HG02763 (cell line): ENCODE data around the gene MFAP2.

Experiments used
- ATAC-seq: cut with Tn5 transposase; IDR thresholded peaks from one replicate; pipeline ENCODE4 v1.9.1; 2021; ENCODE audit warnings: mild to moderate bottlenecking, moderate library complexity; ENCODE audit not compliant: unreplicated experiment

The MFAP2 gene

GRCh38 chr1:16981269-16981849, 939 bp upstream of the MFAP2 start:
- no peak for ATAC-seq

GRCh38 chr1:16979475-16980327, 719 bp downstream of the MFAP2 start:
- ATAC-seq: no peak

- no peak for ATAC-seq
Measured at GRCh38 chr1:16978567-16979474, 1.6 kb downstream of the MFAP2 start.

- ATAC-seq: no peak
Measured at GRCh38 chr1:16978139-16978538, 2.3 kb downstream of the MFAP2 start.

DNA sequence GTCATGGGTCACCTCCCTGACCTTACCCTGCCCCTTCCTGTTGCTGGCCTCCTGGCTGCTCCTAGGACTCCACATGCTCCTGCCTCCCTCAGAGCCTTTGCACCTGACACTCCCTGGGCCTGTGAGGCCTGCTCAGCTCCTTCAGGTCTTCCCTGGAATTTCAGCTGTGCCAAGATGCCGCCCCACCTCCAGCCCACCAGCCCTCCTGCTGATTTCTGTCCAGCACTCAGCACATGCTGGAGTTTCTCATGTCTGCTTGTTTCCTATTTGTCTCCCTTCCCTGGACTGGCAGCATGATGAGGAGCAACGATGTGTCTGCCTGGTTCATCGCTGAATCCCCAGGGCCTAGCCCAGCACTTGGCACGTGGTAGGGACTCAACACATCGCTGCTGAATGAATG, 3.0 kb downstream of the MFAP2 start:
- no peak for ATAC-seq

GRCh38 chr1:16976966-16977365, 3.5 kb downstream of the MFAP2 start:
- ATAC-seq: no peak

DNA sequence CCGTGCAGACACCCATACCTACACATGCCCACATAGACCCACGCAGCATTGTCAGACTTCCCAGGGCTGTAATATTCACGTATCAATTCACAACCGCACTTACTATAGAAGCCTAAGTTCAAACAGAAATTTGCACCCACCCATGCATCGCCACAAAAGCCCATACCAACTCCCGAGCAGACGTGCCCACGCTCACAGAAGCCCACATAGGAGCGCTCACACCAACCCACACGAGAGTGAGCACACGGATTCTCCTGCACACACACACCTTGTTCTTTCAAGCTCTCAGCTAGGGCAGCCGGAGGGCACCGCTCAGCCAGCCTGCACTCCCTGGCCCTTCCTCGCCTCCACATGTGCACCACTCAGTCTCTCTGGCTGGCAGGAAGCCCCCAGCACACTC, 4.6 kb downstream of the MFAP2 start:
- ATAC-seq: no peak

DNA sequence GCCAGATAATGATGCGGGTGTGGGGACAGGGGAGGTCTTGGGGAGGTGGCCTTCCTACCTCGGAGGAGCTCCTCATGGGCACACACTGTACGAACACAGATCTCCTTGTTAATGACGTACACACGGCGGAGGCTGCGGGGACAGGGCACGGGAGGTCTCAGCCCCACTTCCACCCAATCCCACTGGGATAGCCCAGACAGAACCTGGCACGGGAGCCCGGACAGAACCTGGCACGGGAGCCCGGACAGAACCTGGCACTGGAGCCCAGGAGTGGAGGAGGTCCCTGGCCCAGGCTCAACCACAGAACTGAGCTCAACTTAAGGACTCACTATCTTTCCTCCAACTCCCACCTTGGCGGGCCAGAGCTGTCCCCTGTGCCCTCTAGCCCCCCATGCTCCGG, 5.2 kb downstream of the MFAP2 start:
- no peak for ATAC-seq

- no peak for ATAC-seq
Measured at GRCh38 chr1:16973215-16973614, 7.2 kb downstream of the MFAP2 start.

GRCh38 chr1:16972189-16972895, 8.1 kb downstream of the MFAP2 start:
- ATAC-seq: no peak

DNA sequence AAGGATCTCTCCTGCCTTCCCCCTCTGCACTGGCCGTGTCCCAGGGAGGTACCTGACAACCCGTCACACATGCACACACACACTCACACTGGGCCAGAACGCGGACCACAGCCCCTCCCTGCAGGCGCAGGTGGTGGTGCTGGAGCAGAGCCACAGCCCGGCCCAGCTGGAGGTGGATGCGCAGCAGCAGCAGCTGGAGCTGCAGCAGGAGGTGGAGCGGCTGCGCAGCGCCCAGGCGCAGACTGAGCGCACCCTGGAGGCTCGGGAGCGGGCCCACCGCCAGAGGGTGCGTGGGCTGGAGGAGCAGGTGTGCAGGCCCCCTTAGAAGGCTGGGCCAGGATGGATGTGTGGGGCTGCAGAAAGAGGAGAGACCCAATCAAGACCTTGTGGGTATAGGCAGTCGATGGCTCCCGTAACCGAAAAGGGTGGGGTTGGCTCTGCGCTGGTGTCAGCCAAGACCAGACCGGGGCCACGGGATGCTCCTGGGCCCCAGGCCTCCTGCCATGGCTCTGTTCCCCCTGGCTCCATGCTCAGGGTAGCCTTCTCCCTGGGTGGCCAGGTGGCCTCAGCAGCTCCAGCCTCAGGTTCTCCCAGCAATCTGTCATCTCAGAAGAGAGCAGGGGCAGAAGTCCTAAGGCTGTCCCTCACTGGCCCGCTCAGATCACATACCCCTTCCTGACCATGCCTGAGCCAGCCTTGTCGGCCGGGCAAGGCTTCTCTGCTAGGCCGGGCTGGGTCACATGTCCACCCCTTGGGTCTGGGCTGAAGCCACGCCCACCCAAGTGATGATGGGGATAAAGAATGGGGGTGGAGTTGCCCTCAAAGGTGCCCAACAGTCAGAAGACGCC, 8.9 kb downstream of the MFAP2 start:
- ATAC-seq: no peak

DNA sequence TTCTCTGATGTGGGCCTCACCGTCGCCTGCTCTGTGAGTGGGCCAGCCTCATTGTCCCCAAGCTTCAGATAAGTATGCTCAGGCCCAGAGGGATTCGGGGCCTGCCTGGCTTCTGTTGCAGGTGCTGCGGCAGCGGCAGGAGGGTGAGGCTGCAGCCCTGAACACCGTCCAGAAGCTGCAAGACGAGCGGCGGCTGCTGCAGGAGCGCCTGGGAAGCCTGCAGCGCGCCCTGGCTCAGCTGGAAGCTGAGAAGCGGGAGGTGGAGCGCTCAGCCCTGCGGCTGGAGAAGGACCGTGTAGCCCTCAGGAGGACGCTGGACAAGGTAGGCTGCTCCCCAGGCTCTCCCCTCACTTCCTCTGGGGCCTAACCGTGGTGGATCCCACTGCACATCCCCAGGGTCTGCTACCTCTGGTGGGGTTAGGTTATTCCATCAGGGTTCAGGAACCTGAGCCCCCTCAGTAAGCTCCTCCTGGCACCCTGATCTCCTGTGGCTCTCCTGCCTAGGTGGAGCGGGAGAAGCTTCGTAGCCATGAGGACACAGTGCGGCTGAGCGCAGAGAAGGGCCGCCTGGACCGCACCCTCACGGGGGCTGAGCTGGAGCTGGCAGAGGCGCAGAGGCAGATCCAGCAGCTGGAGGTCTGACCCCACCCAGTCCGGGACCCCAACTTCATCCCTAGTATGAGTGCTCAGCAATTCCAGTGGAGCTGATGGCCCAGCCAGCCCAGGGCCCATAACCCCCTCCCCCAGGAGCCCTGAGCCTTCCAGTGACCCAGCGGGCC, 10.1 kb downstream of the MFAP2 start:
- no peak for ATAC-seq

- no peak for ATAC-seq
Measured at GRCh38 chr1:16969651-16970050, 10.8 kb downstream of the MFAP2 start.

- ATAC-seq: no peak
Measured at GRCh38 chr1:16969057-16969611, 11.3 kb downstream of the MFAP2 start.

DNA sequence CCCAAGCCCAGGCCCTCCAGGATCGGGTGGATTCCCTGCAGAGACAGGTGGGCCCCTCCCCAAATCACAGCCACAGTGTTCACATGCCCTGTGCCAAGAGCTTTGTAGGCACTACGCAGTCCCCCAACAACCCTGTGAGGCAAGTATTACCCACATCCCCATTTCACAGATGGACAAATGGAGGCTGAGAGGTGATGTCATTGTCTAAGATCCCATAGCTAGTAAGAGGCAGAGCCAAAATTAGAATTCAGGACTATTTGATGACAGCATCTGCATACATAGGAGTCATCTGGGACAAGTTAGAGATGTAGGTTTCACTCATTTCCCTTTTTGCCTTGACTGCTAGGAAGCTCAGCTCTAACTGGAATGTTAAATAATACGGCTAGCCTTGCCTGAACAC, 12.0 kb downstream of the MFAP2 start:
- ATAC-seq: no peak

DNA sequence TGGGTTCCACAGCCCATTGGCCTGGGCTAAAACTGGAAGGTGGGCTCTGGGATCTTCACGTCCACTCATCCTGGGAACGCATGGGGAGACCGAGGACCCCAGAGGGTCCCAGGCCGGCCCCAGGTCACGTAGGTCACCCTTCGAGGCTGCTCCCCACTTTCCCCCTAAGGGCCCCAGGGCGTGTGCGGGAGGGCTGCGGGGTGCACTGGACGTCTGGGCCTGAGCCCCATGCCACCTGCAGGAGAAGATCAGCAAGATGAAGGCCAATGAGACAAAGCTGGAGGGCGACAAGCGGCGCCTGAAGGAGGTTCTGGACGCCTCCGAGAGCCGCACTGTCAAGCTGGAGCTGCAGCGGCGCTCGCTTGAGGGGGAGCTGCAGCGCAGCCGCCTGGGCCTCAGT, 12.5 kb downstream of the MFAP2 start:
- no peak for ATAC-seq

GRCh38 chr1:16967095-16967575, 13.3 kb downstream of the MFAP2 start:
- no peak for ATAC-seq

DNA sequence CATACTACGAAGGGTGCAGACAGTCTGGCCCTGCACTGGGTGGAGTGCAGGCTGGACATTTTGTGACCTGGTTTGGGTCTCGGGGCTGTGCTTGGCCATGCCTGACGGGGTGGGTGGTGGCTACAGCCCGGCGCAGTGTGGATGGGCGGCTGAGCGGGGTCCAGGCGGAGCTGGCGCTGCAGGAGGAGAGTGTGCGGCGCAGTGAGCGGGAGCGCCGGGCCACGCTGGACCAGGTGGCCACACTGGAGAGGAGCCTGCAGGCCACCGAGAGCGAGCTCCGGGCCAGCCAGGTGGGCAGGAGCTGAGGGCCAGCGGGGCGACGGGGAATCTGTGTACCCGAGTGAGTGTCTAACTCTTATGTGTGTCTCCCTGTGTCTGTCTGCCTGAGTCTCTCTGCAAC, 14.1 kb downstream of the MFAP2 start:
- no peak for ATAC-seq
